AG09319 (cell line): ENCODE results near the gene ALG6.
"Not testable (repeated sequence)": the region's sequence is repeated elsewhere in the genome, so short reads cannot be mapped to it uniquely, and the experiment has no call there.

Experiments
- DNase-seq: peaks from one replicate; pipeline ENCODE4 v3.0.0-alpha.2; 2010; ENCODE audit warnings: low read depth; ENCODE audit errors: extremely low read depth
- CTCF ChIP-seq: IDR thresholded peaks from 2 replicates; pipeline ENCODE4 v1.5.1; 2011; ENCODE audit warnings: low read depth, mild to moderate bottlenecking, inconsistent platforms, low read length, moderate library complexity

The ALG6 gene

DNA sequence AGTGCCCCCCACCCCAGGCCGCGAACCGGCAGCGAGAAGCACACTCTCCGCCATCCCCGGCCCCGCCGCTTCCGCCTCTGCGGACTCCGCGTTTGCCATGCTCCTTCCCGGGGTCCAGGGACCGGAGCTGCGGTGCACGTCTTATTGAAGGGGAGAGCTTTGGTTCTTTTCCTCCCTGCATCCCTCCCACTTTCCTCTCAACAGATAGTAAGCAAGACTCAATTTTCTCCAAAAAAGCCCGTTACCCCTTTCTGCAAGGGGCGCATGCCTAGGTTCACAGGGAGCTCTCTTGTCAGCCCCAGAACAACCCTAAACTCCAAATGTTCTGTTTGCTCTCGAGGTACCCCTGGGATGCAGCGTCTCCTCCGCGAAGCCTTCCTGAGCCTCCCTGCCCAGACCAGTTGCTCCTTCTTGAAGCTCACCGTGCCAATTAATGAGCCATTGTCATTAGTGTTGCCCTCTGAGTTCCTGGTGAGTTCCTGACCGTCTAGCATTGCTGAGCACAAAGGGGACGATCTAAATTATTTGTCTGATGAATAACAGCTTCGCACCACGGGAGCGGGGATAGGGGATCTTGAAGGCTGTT is 37.0 kb upstream of the ALG6 start:
- no peak for TF ChIP-seq CTCF
- DNase-seq: no peak

DNA sequence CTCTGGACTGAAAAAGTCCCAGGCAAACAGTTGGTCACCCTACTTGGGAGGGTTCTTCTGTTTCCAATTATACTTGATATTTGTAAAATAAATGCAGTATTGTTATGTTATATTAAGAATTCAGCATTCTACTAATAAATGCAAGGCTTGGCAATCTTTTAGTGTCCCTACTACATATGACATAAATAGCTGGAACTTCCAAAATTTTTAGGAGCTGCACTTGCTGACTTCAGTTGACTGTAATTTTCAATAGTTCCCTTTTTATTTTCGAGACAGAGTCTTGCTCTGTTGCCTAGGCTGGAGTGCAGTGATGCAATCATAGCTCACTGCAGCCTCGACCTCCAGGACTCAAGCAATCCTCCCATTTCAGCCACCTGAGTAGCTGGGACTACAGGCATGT is 25.0 kb upstream of the ALG6 start:
- no peak for TF ChIP-seq CTCF

GRCh38 chr1:63343922-63344321 is 23.5 kb upstream of the ALG6 start:
- no peak for TF ChIP-seq CTCF
- no peak for DNase-seq

More for the DNA sequence above, 25.0 kb upstream of the ALG6 start:
- DNase-seq: no peak

DNA sequence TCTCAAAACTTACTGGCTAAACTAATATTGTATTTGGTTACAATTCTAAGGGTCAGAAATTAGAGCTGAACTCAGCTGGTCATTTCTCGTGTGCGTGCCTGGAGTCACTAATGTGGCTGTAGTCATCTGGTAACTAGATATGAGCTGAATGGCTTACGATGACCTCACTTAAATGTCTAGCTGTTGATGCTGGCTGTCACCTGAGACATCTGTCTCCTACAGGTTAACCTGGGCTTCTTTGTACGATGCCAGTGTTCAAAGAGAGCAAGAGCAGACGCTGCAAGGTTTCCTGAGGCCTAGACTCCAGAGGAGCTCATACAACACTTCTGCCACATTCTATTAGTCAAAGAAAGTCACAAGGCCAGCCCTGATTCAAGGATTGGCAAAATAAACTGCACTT is 17.1 kb upstream of the ALG6 start:
- TF ChIP-seq CTCF: no peak
- no peak for DNase-seq

DNA sequence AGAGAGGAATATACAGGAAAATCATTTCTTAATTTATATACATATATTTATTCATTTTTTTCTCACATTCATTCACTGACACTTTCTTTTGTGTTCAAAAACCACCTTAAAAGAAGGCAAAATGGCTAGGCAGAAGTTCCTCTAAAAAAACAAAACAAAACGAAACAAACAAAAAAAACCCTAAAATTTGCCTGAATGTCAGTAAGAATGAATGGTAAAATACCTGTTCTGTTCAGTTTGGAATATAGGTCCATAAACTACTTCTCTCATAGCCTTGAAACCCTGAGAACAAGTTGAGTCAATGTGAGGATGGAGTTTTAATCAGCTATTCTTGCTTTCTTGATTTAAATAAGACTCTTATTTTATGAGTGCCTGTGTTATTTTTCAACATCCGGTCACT is 14.7 kb upstream of the ALG6 start:
- no peak for TF ChIP-seq CTCF
- no peak for DNase-seq

DNA sequence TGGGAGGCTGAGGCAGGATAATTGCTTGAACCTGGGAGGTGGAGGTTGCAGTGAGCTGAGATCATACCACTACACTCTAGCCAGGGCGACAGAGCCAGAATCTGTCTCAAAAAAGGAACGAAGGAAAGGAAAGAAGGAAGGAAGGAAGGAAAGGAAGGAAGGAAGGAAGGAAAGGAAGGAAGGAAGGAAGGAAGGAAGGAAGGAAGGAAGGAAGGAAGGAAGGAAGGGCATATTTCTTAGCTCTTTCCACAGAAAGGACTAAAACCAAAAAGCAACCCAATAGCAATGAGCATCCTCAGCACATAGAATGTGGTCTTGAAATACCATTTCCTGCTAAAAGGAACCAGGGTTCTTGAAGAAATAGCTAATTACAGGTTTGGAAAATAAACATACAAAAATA is 11.2 kb upstream of the ALG6 start:
- not testable (repeated sequence) for DNase-seq

- no peak for TF ChIP-seq CTCF
- DNase-seq: no peak
Measured at GRCh38 chr1:63359561-63359960, 7.9 kb upstream of the ALG6 start.

DNA sequence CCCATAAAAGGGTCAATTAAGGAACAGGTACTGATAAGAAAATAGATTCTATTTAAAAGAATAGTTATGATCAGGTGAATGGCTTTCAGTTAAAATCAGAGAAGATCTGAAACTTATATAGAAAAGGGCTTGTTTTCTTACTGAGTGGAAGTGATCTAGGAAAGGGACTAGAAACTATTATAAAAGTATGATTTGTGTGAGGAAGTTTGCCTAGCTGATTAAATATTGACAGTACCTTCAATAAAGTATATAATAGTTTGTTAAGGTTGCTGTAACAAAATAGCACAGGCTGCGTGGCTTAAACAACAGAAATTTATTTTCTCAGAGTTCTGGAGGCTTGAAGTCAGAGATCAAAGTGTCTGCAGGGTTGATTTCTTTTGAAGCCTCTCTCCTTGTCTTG is 5.4 kb upstream of the ALG6 start:
- no peak for DNase-seq
- TF ChIP-seq CTCF: no peak
